Astrocyte (in vitro differentiated cells and primary cell): ENCODE measurements around the gene RNH1. TPM values are rescaled to one million over a fixed set of nuclear protein-coding genes. Genes with fewer than 3 reads are reported as not detected.

Source experiments
- DNase-seq: peaks from one replicate; pipeline ENCODE4 v3.0.0-alpha.2; 2010; ENCODE audit warnings: low read depth
- FAIRE-seq: peaks from 2 replicates; lab custom pipeline; 2011; peaks lifted over from hg19 to GRCh38; lab: Jason Lieb, UNC
- H2AFZ ChIP-seq: 2 replicates; pipeline ENCODE4 v1.6.0; 2012; ENCODE audit warnings: low read depth, low read length, inconsistent platforms
- H3K27ac ChIP-seq: 2 replicates; pipeline ENCODE4 v1.5.1; 2011; ENCODE audit warnings: low read depth, low read length, inconsistent platforms
- H3K27me3 ChIP-seq: 2 replicates; pipeline ENCODE4 v1.6.0; 2011; ENCODE audit warnings: low read length, inconsistent platforms; ENCODE audit not compliant: insufficient read depth
- H3K36me3 ChIP-seq: 2 replicates; pipeline ENCODE4 v1.5.1; 2011; ENCODE audit warnings: low read length, inconsistent platforms; ENCODE audit not compliant: insufficient read depth
- H3K4me1 ChIP-seq: 2 replicates; pipeline ENCODE4 v1.5.1; 2011; ENCODE audit warnings: low read length, inconsistent platforms; ENCODE audit not compliant: insufficient read depth
- H3K4me2 ChIP-seq: 2 replicates; pipeline ENCODE4 v1.6.0; 2012; ENCODE audit warnings: low read length, inconsistent platforms
- H3K4me3 ChIP-seq: 2 replicates; pipeline ENCODE4 v1.5.1; 2011; ENCODE audit warnings: low read depth, mild to moderate bottlenecking, low read length, inconsistent platforms; ENCODE audit not compliant: insufficient read depth
- H3K79me2 ChIP-seq: 2 replicates; pipeline ENCODE4 v1.6.0; 2012; ENCODE audit warnings: mild to moderate bottlenecking, low read length, inconsistent platforms; ENCODE audit not compliant: insufficient read depth
- H3K9ac ChIP-seq: 2 replicates; pipeline ENCODE4 v1.6.0; 2012; ENCODE audit warnings: mild to moderate bottlenecking, low read length, inconsistent platforms
- H3K9me3 ChIP-seq: 2 replicates; pipeline ENCODE4 v1.5.1; 2012; ENCODE audit warnings: low read depth, mild to moderate bottlenecking, low read length, inconsistent platforms; ENCODE audit not compliant: insufficient read depth
- H4K20me1 ChIP-seq: 2 replicates; pipeline ENCODE4 v1.6.0; 2012; ENCODE audit warnings: low read length, inconsistent platforms; ENCODE audit not compliant: insufficient read depth
- H3K27ac Mint-ChIP-seq: one replicate; pipeline ENCODE4 v1.8.0; 2021; ENCODE audit warnings: mild to moderate bottlenecking, mixed read lengths; ENCODE audit not compliant: unreplicated experiment
- H3K27me3 Mint-ChIP-seq: one replicate; pipeline ENCODE4 v1.8.0; 2021; ENCODE audit warnings: low read depth, mixed read lengths; ENCODE audit not compliant: unreplicated experiment
- H3K36me3 Mint-ChIP-seq: one replicate; pipeline ENCODE4 v1.8.0; 2021; ENCODE audit warnings: low read depth, mixed read lengths; ENCODE audit not compliant: unreplicated experiment
- H3K4me1 Mint-ChIP-seq: one replicate; pipeline ENCODE4 v1.8.0; 2021; ENCODE audit warnings: low read depth, mixed read lengths; ENCODE audit not compliant: unreplicated experiment
- H3K4me3 Mint-ChIP-seq: one replicate; pipeline ENCODE4 v1.8.0; 2021; ENCODE audit warnings: mild to moderate bottlenecking, moderate library complexity, mixed read lengths; ENCODE audit not compliant: unreplicated experiment
- H3K9me3 Mint-ChIP-seq: one replicate; pipeline ENCODE4 v1.8.0; 2021; ENCODE audit warnings: mild to moderate bottlenecking, mixed read lengths; ENCODE audit not compliant: unreplicated experiment
- CTCF ChIP-seq: IDR thresholded peaks from 2 replicates; pipeline ENCODE4 v1.5.1; 2011; ENCODE audit warnings: low read depth, mild to moderate bottlenecking, inconsistent platforms, low read length, moderate library complexity; ENCODE audit not compliant: insufficient read depth
- EZH2 ChIP-seq: IDR thresholded peaks from 2 replicates; pipeline ENCODE4 v1.6.1; 2012; ENCODE audit warnings: mild to moderate bottlenecking, low read length, inconsistent platforms; ENCODE audit not compliant: insufficient read depth
- total RNA-seq: library from RNA; stranded (reverse); gene quantifications from 2 replicates; pipeline ENCODE4 v1.2.1, GENCODE V29; 2021

Gene RNH1
- total RNA-seq, 1 donor from 2014 or later, result 117 TPM

GRCh38 chr11:473962-474785 lies 32.9 kb downstream of the RNH1 start:
- Histone ChIP-seq H4K20me1 (peaks cover 24% of the 10 kb centered on the region), H3K4me3 (no peak overlapping the region), H3K4me2 (no peak overlapping the region), H2AFZ (no peak overlapping the region), H3K4me1 (peaks cover 7% of the 10 kb centered on the region), H3K79me2 (peaks cover 58% of the 10 kb centered on the region), H3K27me3 (no peaks in the 10 kb centered on the region), H3K9me3 (no peaks in the 10 kb centered on the region), H3K36me3 (no peaks in the 10 kb centered on the region), H3K27ac (no peak overlapping the region), H3K9ac (no peak overlapping the region)
- FAIRE-seq (no peak), DNase-seq (no peak)
- TF ChIP-seq CTCF, result no peak
- TF ChIP-seq EZH2, result no peak
- Mint-ChIP-seq H3K9me3 (no peaks in the 10 kb centered on the region), H3K4me3 (no peak overlapping the region), H3K36me3 (peaks cover 2% of the 10 kb centered on the region), H3K27me3 (no peaks in the 10 kb centered on the region), H3K4me1 (peaks cover 9% of the 10 kb centered on the region), H3K27ac (no peak overlapping the region)

GRCh38 chr11:473415-473814 lies 33.6 kb downstream of the RNH1 start:
- H3K9me3 ChIP-seq, result no peaks in the 10 kb centered on the region
- H3K4me2 ChIP-seq, result no peak overlapping the region
- H3K9ac ChIP-seq, result no peak overlapping the region
- H2AFZ ChIP-seq, result no peak overlapping the region
- Mint-ChIP-seq H3K4me3 (no peak overlapping the region), H3K27me3 (no peaks in the 10 kb centered on the region), H3K36me3 (peaks cover 2% of the 10 kb centered on the region), H3K4me1 (peaks cover 10% of the 10 kb centered on the region), H3K27ac (no peak overlapping the region), H3K9me3 (no peaks in the 10 kb centered on the region)
- no peak overlapping the region for H3K4me3 ChIP-seq
- TF ChIP-seq CTCF (no peak), EZH2 (no peak)
- H4K20me1 ChIP-seq, result peaks cover 24% of the 10 kb centered on the region
- DNase-seq (no peak), FAIRE-seq (no peak)
- H3K4me1 ChIP-seq, result peaks cover 7% of the 10 kb centered on the region
- no peaks in the 10 kb centered on the region for H3K36me3 ChIP-seq
- H3K27ac ChIP-seq, result no peak overlapping the region
- no peaks in the 10 kb centered on the region for H3K27me3 ChIP-seq
- peaks cover 58% of the 10 kb centered on the region for H3K79me2 ChIP-seq

- Histone ChIP-seq H3K27me3 (no peaks in the 10 kb centered on the region), H3K79me2 (peaks cover 56% of the 10 kb centered on the region), H3K36me3 (no peaks in the 10 kb centered on the region), H3K27ac (no peak overlapping the region), H3K9ac (no peak overlapping the region), H4K20me1 (peaks cover 24% of the 10 kb centered on the region), H3K4me2 (no peak overlapping the region), H2AFZ (no peak overlapping the region), H3K9me3 (no peaks in the 10 kb centered on the region), H3K4me1 (peaks cover 7% of the 10 kb centered on the region), H3K4me3 (no peak overlapping the region)
- Mint-ChIP-seq H3K27me3 (no peaks in the 10 kb centered on the region), H3K9me3 (no peaks in the 10 kb centered on the region), H3K36me3 (peaks cover 2% of the 10 kb centered on the region), H3K4me3 (no peak overlapping the region), H3K27ac (no peak overlapping the region), H3K4me1 (peaks cover 15% of the 10 kb centered on the region)
- FAIRE-seq (no peak), DNase-seq (no peak)
- no peak for TF ChIP-seq CTCF
- no peak for TF ChIP-seq EZH2
Observed at GRCh38 chr11:472816-473215, 34.2 kb downstream of the RNH1 start.
